Uterus (tissue), 2 donors: Measurements from ENCODE around the gene SLC26A6.

Source experiments
- POLR2A ChIP-seq, 2 donors: fragments of 450-650 bp; IDR thresholded peaks; one replicate each; pipeline ENCODE4 v1.6.1; 2016; ENCODE audit warnings: antibody characterized with exemption in 2 of 2, mild to moderate bottlenecking in 1 of 2, moderate library complexity in 1 of 2
- TF ChIP-seq, protein P1 (sequence below), 4 experiments: fragments of 200-600 bp in 2 of 4; fragments of 450-650 bp in 2 of 4; sonication (generic) in 2 of 4; IDR thresholded peaks; one replicate each; pipeline ENCODE4 v1.5.1; 2016 to 2019; ENCODE audit warnings: antibody characterized with exemption in 4 of 4, mild to moderate bottlenecking in 2 of 4, moderate library complexity in 1 of 4

GRCh38 chr3:48680811-48681540 lies 45.7 kb upstream of the SLC26A6 start:
- no peak for TF ChIP-seq POLR2A (IDR thresholded peaks at IDR 0.05)
- TF ChIP-seq, protein P1, sequence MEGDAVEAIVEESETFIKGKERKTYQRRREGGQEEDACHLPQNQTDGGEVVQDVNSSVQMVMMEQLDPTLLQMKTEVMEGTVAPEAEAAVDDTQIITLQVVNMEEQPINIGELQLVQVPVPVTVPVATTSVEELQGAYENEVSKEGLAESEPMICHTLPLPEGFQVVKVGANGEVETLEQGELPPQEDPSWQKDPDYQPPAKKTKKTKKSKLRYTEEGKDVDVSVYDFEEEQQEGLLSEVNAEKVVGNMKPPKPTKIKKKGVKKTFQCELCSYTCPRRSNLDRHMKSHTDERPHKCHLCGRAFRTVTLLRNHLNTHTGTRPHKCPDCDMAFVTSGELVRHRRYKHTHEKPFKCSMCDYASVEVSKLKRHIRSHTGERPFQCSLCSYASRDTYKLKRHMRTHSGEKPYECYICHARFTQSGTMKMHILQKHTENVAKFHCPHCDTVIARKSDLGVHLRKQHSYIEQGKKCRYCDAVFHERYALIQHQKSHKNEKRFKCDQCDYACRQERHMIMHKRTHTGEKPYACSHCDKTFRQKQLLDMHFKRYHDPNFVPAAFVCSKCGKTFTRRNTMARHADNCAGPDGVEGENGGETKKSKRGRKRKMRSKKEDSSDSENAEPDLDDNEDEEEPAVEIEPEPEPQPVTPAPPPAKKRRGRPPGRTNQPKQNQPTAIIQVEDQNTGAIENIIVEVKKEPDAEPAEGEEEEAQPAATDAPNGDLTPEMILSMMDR (IDR thresholded peaks at IDR 0.05) = no peak
